ENCODE measurements around the gene DET1. TPM values are rescaled to one million over a fixed set of nuclear protein-coding genes. Genes with fewer than 3 reads are reported as not detected.

DET1 gene
- total and polyA plus RNA-seq, 2 donors (not counting 1 experiment from before 2014, with no cell fraction given) = 6.7 to 10.1 TPM

DNA sequence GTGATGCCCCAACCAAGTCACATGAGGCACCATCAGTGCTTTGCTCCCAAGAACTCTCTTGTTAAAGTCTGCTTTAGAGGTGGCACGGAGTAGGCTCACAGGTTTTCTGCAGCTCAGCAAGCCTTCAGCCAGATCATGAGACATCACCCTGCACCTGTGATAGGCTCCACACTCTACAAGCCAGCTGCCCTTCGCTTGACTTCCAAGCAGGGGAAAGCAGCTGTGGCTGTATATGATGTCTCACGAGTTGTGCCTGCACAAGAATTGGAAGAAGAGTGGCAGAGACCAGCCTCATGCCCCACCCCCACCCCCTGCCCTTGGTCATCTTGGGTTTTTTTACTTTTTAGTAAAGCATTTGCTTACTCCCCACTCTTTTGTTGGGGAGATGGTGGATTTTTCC is 56.4 kb downstream of the DET1 start:
- no peak for ATAC-seq (ENCODE audit: low read depth)
- Histone ChIP-seq H3K9me3 (ENCODE audit: control extremely low read depth in 1 of 3, control insufficient read depth in 2 of 3, insufficient read depth in 1 of 3, low read length in 2 of 3) (no peaks in the 10 kb centered on the region), H3K9ac (ENCODE audit: low read length) (no peak overlapping the region), H2AFZ (ENCODE audit: insufficient read depth, low read depth, low read length, poor library complexity, severe bottlenecking) (no peak overlapping the region), H3K4me2 (replicated peaks; ENCODE audit: low read depth, low read length, poor library complexity, severe bottlenecking) (no peak overlapping the region), H3K27ac (ENCODE audit: low read length in 2 of 2) (no peak overlapping the region), H3K36me3 (replicated peaks in 1 of 2; ENCODE audit: control extremely low read depth in 1 of 2, control insufficient read depth in 1 of 2, extremely low read depth in 1 of 2, insufficient read depth in 2 of 2, low read length in 1 of 2) (no peaks in the 10 kb centered on the region), H3K4me1 (ENCODE audit: control insufficient read depth in 2 of 2, insufficient read depth in 2 of 2, low read length in 2 of 2) (no peaks in the 10 kb centered on the region), H3K27me3 (replicated peaks in 1 of 4; ENCODE audit: control extremely low read depth in 1 of 4, control insufficient read depth in 3 of 4, insufficient read depth in 4 of 4, low read length in 3 of 4) (no peaks in the 10 kb centered on the region), H3K79me2 (ENCODE audit: control insufficient read depth, insufficient read depth, low read length) (no peaks in the 10 kb centered on the region), H4K20me1 (ENCODE audit: control insufficient read depth, insufficient read depth, low read length, poor library complexity, severe bottlenecking) (no peaks in the 10 kb centered on the region), H3K4me3 (ENCODE audit: control extremely low read depth in 1 of 5, extremely low read depth in 1 of 5, insufficient read depth in 1 of 5, low read depth in 2 of 5, low read length in 4 of 5) (no peak overlapping the region)
- H3K4me1 Mint-ChIP-seq = no peaks in the 10 kb centered on the region
- ChIA-PET CTCF (no interaction called here), POLR2A (no interaction called here)
- H3K27ac Mint-ChIP-seq = no peak overlapping the region
- no peak for DNase-seq
- no peak for TF ChIP-seq EZH2 (IDR thresholded peaks at IDR 0.05; ENCODE audit: borderline replicate concordance, insufficient read depth, low read depth, low read length, poor library complexity, severe bottlenecking)
- no peak overlapping the region for H3K4me3 Mint-ChIP-seq
- WGBS (ENCODE audit: insufficient coverage) = 100% methylated on average over 2 of the region's 3 CpGs
- intact Hi-C loops (cut with micrococcal nuclease) = no loop called here
- no peaks in the 10 kb centered on the region for H3K9me3 Mint-ChIP-seq (ENCODE audit: insufficient read depth)
- no peaks in the 10 kb centered on the region for H3K27me3 Mint-ChIP-seq

DNA sequence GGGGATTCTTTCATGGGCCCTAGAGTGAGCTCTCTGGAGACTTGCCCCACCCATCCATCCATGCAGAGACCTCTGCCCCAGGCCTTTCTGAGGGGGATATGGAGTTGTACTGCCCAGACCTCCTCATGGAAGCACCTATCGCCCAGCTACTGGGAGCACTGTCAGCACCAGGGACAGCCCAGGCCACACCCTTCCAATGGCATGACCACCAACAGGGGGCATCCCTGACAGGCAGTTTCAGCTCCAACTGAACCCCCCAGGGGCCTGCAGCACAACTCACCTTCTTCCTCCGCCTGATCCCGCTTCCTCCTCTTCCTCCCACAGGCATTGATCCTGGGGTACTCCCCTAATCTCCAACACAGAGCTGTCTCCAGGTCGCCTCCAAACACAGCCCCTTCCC is 57.2 kb downstream of the DET1 start:
- Histone ChIP-seq H3K27ac (ENCODE audit: low read length in 2 of 2) (no peak overlapping the region), H2AFZ (ENCODE audit: insufficient read depth, low read depth, low read length, poor library complexity, severe bottlenecking) (no peak overlapping the region), H3K4me1 (ENCODE audit: control insufficient read depth in 2 of 2, insufficient read depth in 2 of 2, low read length in 2 of 2) (no peaks in the 10 kb centered on the region), H4K20me1 (ENCODE audit: control insufficient read depth, insufficient read depth, low read length, poor library complexity, severe bottlenecking) (no peaks in the 10 kb centered on the region), H3K4me2 (replicated peaks; ENCODE audit: low read depth, low read length, poor library complexity, severe bottlenecking) (no peak overlapping the region), H3K9ac (ENCODE audit: low read length) (no peak overlapping the region), H3K79me2 (ENCODE audit: control insufficient read depth, insufficient read depth, low read length) (no peaks in the 10 kb centered on the region), H3K36me3 (replicated peaks in 1 of 2; ENCODE audit: control extremely low read depth in 1 of 2, control insufficient read depth in 1 of 2, extremely low read depth in 1 of 2, insufficient read depth in 2 of 2, low read length in 1 of 2) (no peaks in the 10 kb centered on the region), H3K27me3 (replicated peaks in 1 of 4; ENCODE audit: control extremely low read depth in 1 of 4, control insufficient read depth in 3 of 4, insufficient read depth in 4 of 4, low read length in 3 of 4) (no peaks in the 10 kb centered on the region), H3K4me3 (ENCODE audit: control extremely low read depth in 1 of 5, extremely low read depth in 1 of 5, insufficient read depth in 1 of 5, low read depth in 2 of 5, low read length in 4 of 5) (no peak overlapping the region), H3K9me3 (ENCODE audit: control extremely low read depth in 1 of 3, control insufficient read depth in 2 of 3, insufficient read depth in 1 of 3, low read length in 2 of 3) (no peaks in the 10 kb centered on the region)
- CTCF ChIA-PET = no interaction called here
- WGBS (ENCODE audit: insufficient coverage) = 91% methylated on average over 4 of the region's 4 CpGs
- POLR2A ChIA-PET = no interaction called here
- Mint-ChIP-seq H3K9me3 (ENCODE audit: insufficient read depth) (no peaks in the 10 kb centered on the region), H3K4me3 (no peak overlapping the region), H3K27ac (no peak overlapping the region), H3K4me1 (no peaks in the 10 kb centered on the region), H3K27me3 (no peaks in the 10 kb centered on the region)
- TF ChIP-seq, protein P1, sequence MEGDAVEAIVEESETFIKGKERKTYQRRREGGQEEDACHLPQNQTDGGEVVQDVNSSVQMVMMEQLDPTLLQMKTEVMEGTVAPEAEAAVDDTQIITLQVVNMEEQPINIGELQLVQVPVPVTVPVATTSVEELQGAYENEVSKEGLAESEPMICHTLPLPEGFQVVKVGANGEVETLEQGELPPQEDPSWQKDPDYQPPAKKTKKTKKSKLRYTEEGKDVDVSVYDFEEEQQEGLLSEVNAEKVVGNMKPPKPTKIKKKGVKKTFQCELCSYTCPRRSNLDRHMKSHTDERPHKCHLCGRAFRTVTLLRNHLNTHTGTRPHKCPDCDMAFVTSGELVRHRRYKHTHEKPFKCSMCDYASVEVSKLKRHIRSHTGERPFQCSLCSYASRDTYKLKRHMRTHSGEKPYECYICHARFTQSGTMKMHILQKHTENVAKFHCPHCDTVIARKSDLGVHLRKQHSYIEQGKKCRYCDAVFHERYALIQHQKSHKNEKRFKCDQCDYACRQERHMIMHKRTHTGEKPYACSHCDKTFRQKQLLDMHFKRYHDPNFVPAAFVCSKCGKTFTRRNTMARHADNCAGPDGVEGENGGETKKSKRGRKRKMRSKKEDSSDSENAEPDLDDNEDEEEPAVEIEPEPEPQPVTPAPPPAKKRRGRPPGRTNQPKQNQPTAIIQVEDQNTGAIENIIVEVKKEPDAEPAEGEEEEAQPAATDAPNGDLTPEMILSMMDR (IDR thresholded peaks at IDR 0.05) = no peak
- TF ChIP-seq EZH2 (IDR thresholded peaks at IDR 0.05; ENCODE audit: borderline replicate concordance, insufficient read depth, low read depth, low read length, poor library complexity, severe bottlenecking) = no peak
- intact Hi-C loops (cut with micrococcal nuclease) = no loop called here
- ATAC-seq (ENCODE audit: low read depth) (no peak), DNase-seq (no peak)
